GM23338 (cell line): ENCODE data around the gene RET. TPM values are rescaled to one million over a fixed set of nuclear protein-coding genes. Genes with fewer than 3 reads are reported as not detected.

Experiments used
- ATAC-seq: fragments of 200-7000 bp; cut with Tn5 transposase; 3 replicates; pipeline ENCODE4 v1.9.1; 2020
- DNase-seq: peaks from one replicate; pipeline ENCODE4 v3.0.0-alpha.2; 2015; ENCODE audit warnings: low spot score
- H2AFZ ChIP-seq: fragments of 200-600 bp; sonication (generic); 2 replicates; pipeline ENCODE4 v1.8.0; 2016; ENCODE audit warnings: antibody characterized with exemption, mild to moderate bottlenecking, moderate library complexity
- H3F3A ChIP-seq: fragments of 200-600 bp; sonication (generic); replicated peaks from 2 replicates; pipeline ENCODE4 v1.8.0; 2017; ENCODE audit warnings: antibody characterized with exemption, mixed run types, low read depth
- H3K27ac ChIP-seq: fragments of 200-600 bp; sonication (generic); 2 replicates; pipeline ENCODE4 v1.6.1; 2016; ENCODE audit warnings: low read depth
- H3K27me3 ChIP-seq: fragments of 200-600 bp; sonication (generic); 2 replicates; pipeline ENCODE4 v1.8.0; 2016; ENCODE audit warnings: mild to moderate bottlenecking, mixed run types, moderate library complexity; ENCODE audit not compliant: insufficient read depth
- H3K36me3 ChIP-seq: fragments of 200-600 bp; sonication (generic); 2 replicates; pipeline ENCODE4 v1.8.0; 2016; ENCODE audit warnings: mild to moderate bottlenecking; ENCODE audit not compliant: insufficient read depth
- H3K4me1 ChIP-seq: fragments of 200-600 bp; sonication (generic); 2 replicates; pipeline ENCODE4 v1.8.0; 2016; ENCODE audit warnings: mild to moderate bottlenecking, moderate library complexity; ENCODE audit not compliant: insufficient read depth
- H3K4me2 ChIP-seq: fragments of 200-600 bp; sonication (generic); 2 replicates; pipeline ENCODE4 v1.7.1; 2017; ENCODE audit warnings: mixed run types
- H3K4me3 ChIP-seq: fragments of 200-600 bp; sonication (generic); 2 replicates; pipeline ENCODE4 v1.6.1; 2016; ENCODE audit warnings: mixed run types
- H3K79me2 ChIP-seq: fragments of 200-600 bp; sonication (generic); replicated peaks from 2 replicates; pipeline ENCODE4 v1.8.0; 2017; ENCODE audit warnings: mild to moderate bottlenecking; ENCODE audit not compliant: insufficient read depth
- H3K9me2 ChIP-seq: fragments of 200-600 bp; sonication (generic); 2 replicates; pipeline ENCODE4 v1.8.0; 2017; ENCODE audit not compliant: insufficient read depth
- H4K20me1 ChIP-seq: fragments of 200-600 bp; sonication (generic); replicated peaks from 2 replicates; pipeline ENCODE4 v1.8.0; 2017; ENCODE audit warnings: mild to moderate bottlenecking; ENCODE audit not compliant: insufficient read depth
- H3K27ac Mint-ChIP-seq: 2 replicates; pipeline ENCODE4 v1.8.0; 2020; ENCODE audit warnings: inconsistent platforms, mild to moderate bottlenecking, moderate library complexity, mixed read lengths
- H3K27me3 Mint-ChIP-seq: 3 replicates; pipeline ENCODE4 v1.8.0; 2022; ENCODE audit warnings: low read depth, mild to moderate bottlenecking, moderate library complexity, mixed read lengths, inconsistent platforms; ENCODE audit not compliant: insufficient read depth, poor library complexity
- H3K36me3 Mint-ChIP-seq: 3 replicates; pipeline ENCODE4 v1.8.0; 2021; ENCODE audit warnings: low read depth, mild to moderate bottlenecking, inconsistent platforms, moderate library complexity, mixed read lengths
- H3K4me1 Mint-ChIP-seq: 3 replicates; pipeline ENCODE4 v1.8.0; 2020; ENCODE audit warnings: mild to moderate bottlenecking, inconsistent platforms, mixed read lengths
- H3K4me3 Mint-ChIP-seq: 3 replicates; pipeline ENCODE4 v1.8.0; 2021; ENCODE audit warnings: moderate library complexity, mild to moderate bottlenecking, inconsistent platforms, mixed read lengths
- H3K9me3 Mint-ChIP-seq: 3 replicates; pipeline ENCODE4 v1.8.0; 2020; ENCODE audit warnings: moderate library complexity, mild to moderate bottlenecking, inconsistent platforms, mixed read lengths
- CTCF ChIP-seq, 2 experiments: fragments of 200-600 bp in 1 of 2; sonication (generic) in 1 of 2; conservative IDR thresholded peaks; 2 replicates each; pipeline versions ENCODE4 v1.5.1 to v1.6.1; 2016 to 2017; ENCODE audit warnings: antibody characterized with exemption in 2 of 2, low read depth in 2 of 2, mild to moderate bottlenecking in 2 of 2, moderate library complexity in 1 of 2
- ETS1 ChIP-seq: IDR thresholded peaks from 2 replicates; pipeline ENCODE4 v1.6.1; 2016; ENCODE audit warnings: antibody characterized with exemption
- EZH2 ChIP-seq: fragments of 200-600 bp; sonication (generic); IDR thresholded peaks from one replicate; pipeline ENCODE4 v1.8.0; 2017; ENCODE audit warnings: antibody characterized with exemption, mild to moderate bottlenecking, low read depth; ENCODE audit not compliant: unreplicated experiment
- POLR2AphosphoS5 ChIP-seq: IDR thresholded peaks from 2 replicates; pipeline ENCODE4 v1.6.1; 2016; ENCODE audit warnings: antibody characterized with exemption, low read depth
- REST ChIP-seq: IDR thresholded peaks from one replicate; pipeline ENCODE4 v1.6.1; 2018; ENCODE audit warnings: antibody characterized with exemption; ENCODE audit not compliant: unreplicated experiment
- ZNF114 ChIP-seq: fragments of 250-450 bp; sonication (Bioruptor Pico); IDR thresholded peaks from 2 replicates; pipeline ENCODE4 v1.5.0; 2020; ENCODE audit warnings: mild to moderate bottlenecking, moderate library complexity
- ZNF331 ChIP-seq: fragments of 250-450 bp; sonication (Bioruptor Pico); IDR thresholded peaks from 2 replicates; pipeline ENCODE4 v1.5.0; 2020; ENCODE audit warnings: low read depth, mild to moderate bottlenecking, moderate library complexity
- ZNF462 ChIP-seq: fragments of 250-450 bp; sonication (Bioruptor Pico); IDR thresholded peaks from 2 replicates; pipeline ENCODE4 v1.5.0; 2020; ENCODE audit warnings: mild to moderate bottlenecking, moderate library complexity
- polyA plus RNA-seq: library from polyadenylated mRNA; unstranded; fragments of >200 nt; fragmentation: Nextera tagmentation; extraction: Ambion mirVana; gene quantifications from 2 replicates; pipeline ENCODE4 v1.2.1, GENCODE V29; 2016
- total RNA-seq: library from RNA; depleted of rRNA; stranded (reverse); fragments of >200 nt; shearing (Covaris generic); gene quantifications from 2 replicates; pipeline ENCODE4 v1.2.3, GENCODE V29; 2014

The RET gene
- total and polyA plus RNA-seq, 2 experiments from 2014 or later, result 5.5 to 9.8 TPM

- H3K9me2 ChIP-seq, result no peaks in the 10 kb centered on the region
- no peak for ATAC-seq
- H3K27ac ChIP-seq, result no peak overlapping the region
- H3K4me3 Mint-ChIP-seq, result no peak overlapping the region
- no peak overlapping the region for H2AFZ ChIP-seq
- H4K20me1 ChIP-seq, result no peaks in the 10 kb centered on the region
- TF ChIP-seq EZH2, result no peak
- TF ChIP-seq CTCF (conservative IDR thresholded peaks at IDR 0.05; ENCODE audit: low read depth in 2 of 2), result no peak
- no peak for TF ChIP-seq ZNF114
- no peak for TF ChIP-seq ETS1
- no peak for TF ChIP-seq ZNF331
- TF ChIP-seq ZNF462 (CRISPR knock-in tag), result no peak
- TF ChIP-seq POLR2AphosphoS5, result no peak
- no peak for TF ChIP-seq REST
- H3K27ac Mint-ChIP-seq, result no peak overlapping the region
- peaks cover 8% of the 10 kb centered on the region for H3K27me3 Mint-ChIP-seq
- H3K9me3 Mint-ChIP-seq, result no peaks in the 10 kb centered on the region; the same call in 2 of the 3 replicates
- no peaks in the 10 kb centered on the region; the same call in 2 of the 3 replicates for H3K36me3 Mint-ChIP-seq
- DNase-seq, result no peak
- peaks cover 7% of the 10 kb centered on the region for H3K4me1 Mint-ChIP-seq
- no peaks in the 10 kb centered on the region for H3K27me3 ChIP-seq
- H3K4me3 ChIP-seq, result no peak overlapping the region
- H3K36me3 ChIP-seq, result no peaks in the 10 kb centered on the region
- no peaks in the 10 kb centered on the region for H3F3A ChIP-seq
- H3K79me2 ChIP-seq, result no peaks in the 10 kb centered on the region
- no peaks in the 10 kb centered on the region for H3K4me1 ChIP-seq
- H3K4me2 ChIP-seq, result no peak overlapping the region
Observed at GRCh38 chr10:43066481-43066880, 10.4 kb upstream of the RET start.
